Fibroblast of lung (primary cell): ENCODE data around the gene GPC6.

Experiments used
- EZH2 ChIP-seq: IDR thresholded peaks from 2 replicates; pipeline ENCODE4 v1.5.1; 2012; ENCODE audit warnings: low read length, control low read depth, mild to moderate bottlenecking; ENCODE audit errors: missing control alignments
- TF ChIP-seq, protein P1 (sequence below), 2 donors: IDR thresholded peaks in 1 of 2; conservative IDR thresholded peaks in 1 of 2; 1 replicate in 1 of 2; 2 replicates in 1 of 2; pipeline ENCODE4 v1.5.1; 2011 to 2012; ENCODE audit warnings: low read length in 2 of 2, control low read depth in 1 of 2, inconsistent platforms in 1 of 2, low read depth in 1 of 2, mild to moderate bottlenecking in 1 of 2

GRCh38 chr13:93326234-93326811 lies 99.7 kb downstream of the GPC6 start:
- TF ChIP-seq, protein P1, sequence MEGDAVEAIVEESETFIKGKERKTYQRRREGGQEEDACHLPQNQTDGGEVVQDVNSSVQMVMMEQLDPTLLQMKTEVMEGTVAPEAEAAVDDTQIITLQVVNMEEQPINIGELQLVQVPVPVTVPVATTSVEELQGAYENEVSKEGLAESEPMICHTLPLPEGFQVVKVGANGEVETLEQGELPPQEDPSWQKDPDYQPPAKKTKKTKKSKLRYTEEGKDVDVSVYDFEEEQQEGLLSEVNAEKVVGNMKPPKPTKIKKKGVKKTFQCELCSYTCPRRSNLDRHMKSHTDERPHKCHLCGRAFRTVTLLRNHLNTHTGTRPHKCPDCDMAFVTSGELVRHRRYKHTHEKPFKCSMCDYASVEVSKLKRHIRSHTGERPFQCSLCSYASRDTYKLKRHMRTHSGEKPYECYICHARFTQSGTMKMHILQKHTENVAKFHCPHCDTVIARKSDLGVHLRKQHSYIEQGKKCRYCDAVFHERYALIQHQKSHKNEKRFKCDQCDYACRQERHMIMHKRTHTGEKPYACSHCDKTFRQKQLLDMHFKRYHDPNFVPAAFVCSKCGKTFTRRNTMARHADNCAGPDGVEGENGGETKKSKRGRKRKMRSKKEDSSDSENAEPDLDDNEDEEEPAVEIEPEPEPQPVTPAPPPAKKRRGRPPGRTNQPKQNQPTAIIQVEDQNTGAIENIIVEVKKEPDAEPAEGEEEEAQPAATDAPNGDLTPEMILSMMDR (conservative IDR thresholded peaks at IDR 0.05 in 1 of 2, IDR thresholded peaks at IDR 0.05 in 1 of 2; ENCODE audit: low read depth in 1 of 2, low read length in 2 of 2): no peak
- no peak for TF ChIP-seq EZH2
